Cardiac muscle cell (in vitro differentiated cells and primary cell): ENCODE measurements around the gene PSME2. TPM values are rescaled to one million over a fixed set of nuclear protein-coding genes. Genes with fewer than 3 reads are reported as not detected.

Experiments used
- DNase-seq, 2 donors: peaks; one replicate each; pipeline versions ENCODE4 v3.0.0 to v3.0.0-alpha.2; 2010 to 2017; ENCODE audit warnings: low read depth in 1 of 2, low spot score in 1 of 2
- H3K27ac ChIP-seq: fragments of 200-600 bp; sonication (generic); 2 replicates; pipeline ENCODE4 v1.5.1; 2016
- H3K27me3 ChIP-seq: fragments of 200-600 bp; sonication (generic); 2 replicates; pipeline ENCODE4 v1.6.0; 2016; ENCODE audit warnings: control low read depth
- H3K36me3 ChIP-seq: fragments of 200-600 bp; sonication (generic); 2 replicates; pipeline ENCODE4 v1.5.1; 2016; ENCODE audit warnings: control low read depth
- H3K4me1 ChIP-seq: fragments of 200-600 bp; sonication (generic); 2 replicates; pipeline ENCODE4 v1.8.1; 2017; ENCODE audit warnings: low read depth, mild to moderate bottlenecking, mixed run types
- H3K4me3 ChIP-seq: fragments of 200-600 bp; sonication (generic); 2 replicates; pipeline ENCODE4 v1.5.1; 2016; ENCODE audit warnings: mild to moderate bottlenecking
- H3K9me3 ChIP-seq: fragments of 200-600 bp; sonication (generic); 2 replicates; pipeline ENCODE4 v1.5.1; 2017; ENCODE audit warnings: low read depth, mild to moderate bottlenecking, control low read depth
- CTCF ChIP-seq: IDR thresholded peaks from 2 replicates; pipeline ENCODE4 v1.5.1; 2012; ENCODE audit warnings: low read depth, mild to moderate bottlenecking, low read length
- polyA plus RNA-seq: library from polyadenylated mRNA; unstranded; fragments of >200 nt; fragmentation: Nextera tagmentation; extraction: Ambion mirVana; gene quantifications from 2 replicates; pipeline ENCODE4 v1.2.1, GENCODE V29; 2016
- total RNA-seq: library from RNA; depleted of rRNA; stranded (reverse); fragments of >200 nt; gene quantifications from 2 replicates; pipeline ENCODE4 v1.2.3, GENCODE V29; 2016

Gene PSME2
- total and polyA plus RNA-seq, 2 experiments from 2014 or later: 92.3 to 331 TPM

DNA sequence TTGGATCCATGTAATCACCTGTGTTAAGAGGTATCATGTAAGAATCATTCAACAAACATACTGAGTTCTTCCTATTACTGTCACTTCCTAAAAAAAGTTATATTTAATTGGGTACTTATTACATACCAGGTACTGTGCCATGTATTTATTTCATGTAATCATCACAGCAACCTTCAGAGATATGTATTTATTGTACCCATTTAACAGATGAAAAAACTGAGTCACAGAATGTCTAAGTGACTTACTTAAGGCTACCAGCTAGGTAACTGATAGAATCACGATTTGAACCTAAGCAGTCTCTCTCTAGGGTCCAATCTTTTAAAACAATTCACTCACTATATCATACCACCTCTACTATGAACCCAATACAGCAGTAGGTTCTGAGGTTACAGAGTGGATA is 2.0 kb downstream of the PSME2 start:
- no peaks in the 10 kb centered on the region for H3K36me3 ChIP-seq
- DNase-seq: no peak
- H3K9me3 ChIP-seq: no peaks in the 10 kb centered on the region
- H3K4me3 ChIP-seq: no peak overlapping the region
- no peak overlapping the region for H3K27ac ChIP-seq
- H3K27me3 ChIP-seq: no peaks in the 10 kb centered on the region
- no peak for TF ChIP-seq CTCF
- peaks cover 17% of the 10 kb centered on the region for H3K4me1 ChIP-seq

DNA sequence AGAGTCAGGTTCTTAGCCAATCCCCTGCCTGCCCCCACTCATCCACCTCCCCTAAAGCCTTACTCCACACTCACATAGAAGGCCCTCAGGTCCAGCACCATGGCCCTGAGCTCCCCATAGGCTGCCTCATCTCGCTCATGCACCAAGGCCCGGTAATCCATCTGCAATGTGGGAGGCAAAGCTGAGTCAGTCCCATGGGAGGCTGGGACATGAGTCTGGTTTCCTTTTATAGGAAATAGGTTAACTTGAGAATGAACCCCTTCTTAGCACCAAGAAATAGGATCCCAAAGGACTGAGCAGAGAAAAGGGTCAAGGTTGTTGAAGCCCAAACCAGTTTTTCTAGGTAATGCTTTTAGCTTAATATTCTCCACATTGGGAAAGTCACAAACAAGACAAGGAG is 2.9 kb downstream of the PSME2 start:
- Histone ChIP-seq H3K4me3 (no peak overlapping the region), H3K36me3 (peaks cover 7% of the 10 kb centered on the region), H3K9me3 (no peaks in the 10 kb centered on the region), H3K27me3 (no peaks in the 10 kb centered on the region), H3K27ac (no peak overlapping the region), H3K4me1 (peaks cover 19% of the 10 kb centered on the region)
- TF ChIP-seq CTCF: no peak
- DNase-seq: peak in 1 of 2 donors; percentile 8

GRCh38 chr14:24141097-24141880 is 5.1 kb downstream of the PSME2 start, which contains the start of gene EMC9:
Gene EMC9, minus strand, starts transcription at chr14:24141591. Its CDS starts 287 bp downstream, at chr14:24141304.
- H3K9me3 ChIP-seq: no peaks in the 10 kb centered on the region
- TF ChIP-seq CTCF: peak; percentile 36
- peaks cover 15% of the 10 kb centered on the region for H3K36me3 ChIP-seq
- peak within 1 kb of the TSS; percentile 87 for H3K27ac ChIP-seq
- peak; percentile 100 for DNase-seq
- H3K4me1 ChIP-seq: peaks cover 15% of the 10 kb centered on the region
- H3K4me3 ChIP-seq: peak within 1 kb of the TSS; percentile 70
- H3K27me3 ChIP-seq: no peaks in the 10 kb centered on the region

DNA sequence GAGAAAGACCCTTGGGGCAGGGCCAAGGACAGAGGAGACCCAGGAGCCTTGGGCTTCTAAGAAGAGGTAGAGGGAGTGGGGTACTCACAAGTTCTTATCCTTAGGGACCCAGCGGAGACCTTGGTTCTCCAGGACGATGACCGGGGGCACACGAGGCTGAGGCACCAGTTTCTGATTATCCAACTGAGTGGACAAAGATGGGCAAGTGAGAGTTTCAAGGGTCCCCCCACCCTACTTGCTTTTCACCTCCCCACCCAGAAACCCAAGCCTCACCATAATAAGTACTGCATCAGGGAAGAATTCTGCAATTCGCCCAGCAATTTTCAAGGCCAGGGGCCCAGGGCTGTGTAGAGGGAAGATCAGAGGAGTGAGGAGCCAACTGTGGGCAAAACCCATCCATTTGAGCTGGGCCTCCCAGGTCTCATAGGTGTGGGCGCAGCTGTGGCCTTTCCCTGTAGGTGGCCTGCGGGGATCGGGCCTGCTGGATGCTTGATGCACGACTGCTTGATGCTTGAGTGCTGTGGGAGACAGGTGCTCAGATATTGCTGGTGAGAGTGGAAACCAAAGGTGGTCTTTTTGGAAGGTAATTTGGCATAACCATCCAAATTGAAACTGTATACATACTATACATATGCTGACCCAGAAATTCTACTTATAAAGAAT is 7.0 kb downstream of the PSME2 start:
- TF ChIP-seq CTCF: no peak
- DNase-seq: no peak
- Histone ChIP-seq H3K9me3 (no peaks in the 10 kb centered on the region), H3K36me3 (peaks cover 15% of the 10 kb centered on the region), H3K27ac (no peak overlapping the region), H3K4me1 (peaks cover 10% of the 10 kb centered on the region), H3K4me3 (peak overlapping the region; percentile 70), H3K27me3 (no peaks in the 10 kb centered on the region)

- H3K9me3 ChIP-seq: no peaks in the 10 kb centered on the region
- peak overlapping the region; percentile 25 for H3K27ac ChIP-seq
- H3K27me3 ChIP-seq: no peaks in the 10 kb centered on the region
- no peak overlapping the region for H3K4me3 ChIP-seq
- peaks cover 15% of the 10 kb centered on the region for H3K36me3 ChIP-seq
- peaks cover 10% of the 10 kb centered on the region for H3K4me1 ChIP-seq
- no peak for DNase-seq
- TF ChIP-seq CTCF: no peak
Observed at GRCh38 chr14:24138396-24139271, 7.8 kb downstream of the PSME2 start.
